ENCODE data around the gene NME9. TPM values are rescaled to one million over a fixed set of nuclear protein-coding genes. Genes with fewer than 3 reads are reported as not detected.

Gene NME9
- total RNA-seq, 1 experiment from 2014 or later: not detected

GRCh38 chr3:138360869-138361525 is 31.3 kb upstream of the NME9 start:
- intact Hi-C loops (cut with micrococcal nuclease; ENCODE audit: unreplicated experiment): no loop called here

GRCh38 chr3:138359919-138360868 is 30.5 kb upstream of the NME9 start:
- TF ChIP-seq CTCF (IDR thresholded peaks at IDR 0.05; ENCODE audit: unreplicated experiment): no peak
- no TSS peak for BruUV-seq (replicated peaks)
- Mint-ChIP-seq H3K27me3 (ENCODE audit: unreplicated experiment) (peaks cover 29% of the 10 kb centered on the region), H3K4me3 (ENCODE audit: low read depth, unreplicated experiment) (no peak overlapping the region), H3K27ac (ENCODE audit: unreplicated experiment) (no peak overlapping the region), H3K9me3 (ENCODE audit: low read depth, unreplicated experiment) (no peaks in the 10 kb centered on the region), H3K4me1 (ENCODE audit: low read depth, unreplicated experiment) (no peaks in the 10 kb centered on the region), H3K36me3 (ENCODE audit: insufficient read depth, unreplicated experiment) (no peaks in the 10 kb centered on the region)
- CTCF ChIA-PET: no interaction called here
- DNase-seq: no peak
- intact Hi-C loops (cut with micrococcal nuclease; ENCODE audit: unreplicated experiment): no loop called here

More at GRCh38 chr3:138360869-138361525, 31.3 kb upstream of the NME9 start:
- Mint-ChIP-seq H3K9me3 (ENCODE audit: low read depth, unreplicated experiment) (no peaks in the 10 kb centered on the region), H3K4me3 (ENCODE audit: low read depth, unreplicated experiment) (no peak overlapping the region), H3K4me1 (ENCODE audit: low read depth, unreplicated experiment) (no peaks in the 10 kb centered on the region), H3K27ac (ENCODE audit: unreplicated experiment) (no peak overlapping the region), H3K36me3 (ENCODE audit: insufficient read depth, unreplicated experiment) (no peaks in the 10 kb centered on the region), H3K27me3 (ENCODE audit: unreplicated experiment) (peaks cover 37% of the 10 kb centered on the region)
- no TSS peak for BruUV-seq (replicated peaks)
- DNase-seq: no peak
- TF ChIP-seq CTCF (IDR thresholded peaks at IDR 0.05; ENCODE audit: unreplicated experiment): no peak
- CTCF ChIA-PET: no interaction called here

GRCh38 chr3:138359148-138359918 is 29.7 kb upstream of the NME9 start:
- no peak for TF ChIP-seq CTCF (IDR thresholded peaks at IDR 0.05; ENCODE audit: unreplicated experiment)
- peaks cover 28% of the 10 kb centered on the region for H3K27me3 Mint-ChIP-seq (ENCODE audit: unreplicated experiment)
- no peak for DNase-seq
- no TSS peak for BruUV-seq (replicated peaks)
- no peaks in the 10 kb centered on the region for H3K9me3 Mint-ChIP-seq (ENCODE audit: low read depth, unreplicated experiment)
- H3K4me3 Mint-ChIP-seq (ENCODE audit: low read depth, unreplicated experiment): no peak overlapping the region
- H3K4me1 Mint-ChIP-seq (ENCODE audit: low read depth, unreplicated experiment): no peaks in the 10 kb centered on the region
- H3K36me3 Mint-ChIP-seq (ENCODE audit: insufficient read depth, unreplicated experiment): no peaks in the 10 kb centered on the region
- no peak overlapping the region for H3K27ac Mint-ChIP-seq (ENCODE audit: unreplicated experiment)
- CTCF ChIA-PET: no interaction called here
- intact Hi-C loops (cut with micrococcal nuclease; ENCODE audit: unreplicated experiment): no loop called here

GRCh38 chr3:138356730-138357405 is 27.2 kb upstream of the NME9 start:
- DNase-seq: no peak
- Mint-ChIP-seq H3K27me3 (ENCODE audit: unreplicated experiment) (peaks cover 24% of the 10 kb centered on the region), H3K9me3 (ENCODE audit: low read depth, unreplicated experiment) (no peaks in the 10 kb centered on the region), H3K4me3 (ENCODE audit: low read depth, unreplicated experiment) (no peak overlapping the region), H3K27ac (ENCODE audit: unreplicated experiment) (no peak overlapping the region), H3K4me1 (ENCODE audit: low read depth, unreplicated experiment) (no peaks in the 10 kb centered on the region), H3K36me3 (ENCODE audit: insufficient read depth, unreplicated experiment) (no peaks in the 10 kb centered on the region)
- CTCF ChIA-PET: no interaction called here
- TF ChIP-seq CTCF (IDR thresholded peaks at IDR 0.05; ENCODE audit: unreplicated experiment): no peak
- no TSS peak for BruUV-seq (replicated peaks)
- intact Hi-C loops (cut with micrococcal nuclease; ENCODE audit: unreplicated experiment): no loop called here

Measured in Calu3 (cell line).